GM13977 (cell line): Measurements from ENCODE around the gene NID1.

Experiments used
- DNase-seq: peaks from one replicate; pipeline ENCODE4 v3.0.0; 2012; ENCODE audit warnings: low spot score
- in situ Hi-C: fragments of 300-500 bp; cut with MboI; formaldehyde crosslinking; loops from one replicate; pipeline ENCODE4 v1.12.0; 2022; ENCODE audit warnings: low sequenced_read_pairs, low pct_unique_long_range_greater_than_20kb, mixed read lengths, inconsistent platforms; ENCODE audit not compliant: unreplicated experiment
- TF ChIP-seq, protein P1 (sequence below): IDR thresholded peaks from 2 replicates; pipeline ENCODE4 v1.5.1; 2012; ENCODE audit warnings: mild to moderate bottlenecking, control low read depth; ENCODE audit not compliant: insufficient read depth; ENCODE audit errors: extremely low read depth, missing control alignments

The NID1 gene

GRCh38 chr1:236111527-236112331 lies 46.8 kb upstream of the NID1 start:
- in situ Hi-C loops: loop anchor here (10.0 to 25.0 kb wide), 3 partner anchors 383 to 1276 kb away; no protein-coding TSS in a partner anchor
- TF ChIP-seq, protein P1, sequence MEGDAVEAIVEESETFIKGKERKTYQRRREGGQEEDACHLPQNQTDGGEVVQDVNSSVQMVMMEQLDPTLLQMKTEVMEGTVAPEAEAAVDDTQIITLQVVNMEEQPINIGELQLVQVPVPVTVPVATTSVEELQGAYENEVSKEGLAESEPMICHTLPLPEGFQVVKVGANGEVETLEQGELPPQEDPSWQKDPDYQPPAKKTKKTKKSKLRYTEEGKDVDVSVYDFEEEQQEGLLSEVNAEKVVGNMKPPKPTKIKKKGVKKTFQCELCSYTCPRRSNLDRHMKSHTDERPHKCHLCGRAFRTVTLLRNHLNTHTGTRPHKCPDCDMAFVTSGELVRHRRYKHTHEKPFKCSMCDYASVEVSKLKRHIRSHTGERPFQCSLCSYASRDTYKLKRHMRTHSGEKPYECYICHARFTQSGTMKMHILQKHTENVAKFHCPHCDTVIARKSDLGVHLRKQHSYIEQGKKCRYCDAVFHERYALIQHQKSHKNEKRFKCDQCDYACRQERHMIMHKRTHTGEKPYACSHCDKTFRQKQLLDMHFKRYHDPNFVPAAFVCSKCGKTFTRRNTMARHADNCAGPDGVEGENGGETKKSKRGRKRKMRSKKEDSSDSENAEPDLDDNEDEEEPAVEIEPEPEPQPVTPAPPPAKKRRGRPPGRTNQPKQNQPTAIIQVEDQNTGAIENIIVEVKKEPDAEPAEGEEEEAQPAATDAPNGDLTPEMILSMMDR: no peak
- DNase-seq: no peak

- TF ChIP-seq, protein P1: no peak
These were observed 45.2 kb upstream of the NID1 start for GRCh38 chr1:236110137-236110536.

DNA sequence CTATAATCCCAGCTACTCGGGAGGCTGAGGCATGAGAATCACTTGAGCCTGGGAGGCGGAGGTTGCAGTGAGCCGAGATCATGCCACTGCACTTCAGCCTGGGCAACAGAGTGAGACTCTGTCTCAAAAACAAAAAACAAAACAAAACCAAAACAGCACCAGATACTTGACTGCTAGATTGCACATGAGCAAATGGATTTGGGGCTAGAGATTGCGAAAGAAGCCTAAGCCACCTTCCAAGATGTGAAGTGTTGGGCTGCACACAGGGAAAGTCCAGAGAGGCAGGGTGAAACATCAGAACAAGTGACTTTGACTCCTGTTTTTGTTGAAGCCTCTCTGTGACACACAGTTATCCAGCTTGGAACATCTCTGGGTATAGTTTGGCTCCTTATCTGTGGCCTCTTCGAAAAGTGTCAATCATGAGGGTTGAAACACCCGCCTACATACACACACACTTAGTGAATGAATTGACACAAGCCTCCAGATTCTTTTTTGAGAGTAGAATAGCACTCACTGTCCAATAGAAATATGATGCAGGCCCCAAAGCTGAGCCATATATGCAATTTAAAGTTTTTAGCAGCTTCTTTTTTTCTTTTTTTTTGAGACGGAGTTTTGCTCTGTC lies 43.2 kb upstream of the NID1 start:
- DNase-seq: no peak
- in situ Hi-C loops: loop anchor here (25.0 kb wide), 2 partner anchors 754 to 1279 kb away; no protein-coding TSS in a partner anchor
- TF ChIP-seq, protein P1: no peak

More at GRCh38 chr1:236110137-236110536, 45.2 kb upstream of the NID1 start:
- in situ Hi-C loops: loop anchor here (10.0 to 25.0 kb wide), 3 partner anchors 385 to 1277 kb away; no protein-coding TSS in a partner anchor
- no peak for DNase-seq

- no peak for DNase-seq
- in situ Hi-C loops: loop anchor here (25.0 kb wide), 2 partner anchors 755 to 1280 kb away; no protein-coding TSS in a partner anchor
- TF ChIP-seq, protein P1: no peak
These were observed 42.4 kb upstream of the NID1 start for GRCh38 chr1:236107121-236107907.

DNA sequence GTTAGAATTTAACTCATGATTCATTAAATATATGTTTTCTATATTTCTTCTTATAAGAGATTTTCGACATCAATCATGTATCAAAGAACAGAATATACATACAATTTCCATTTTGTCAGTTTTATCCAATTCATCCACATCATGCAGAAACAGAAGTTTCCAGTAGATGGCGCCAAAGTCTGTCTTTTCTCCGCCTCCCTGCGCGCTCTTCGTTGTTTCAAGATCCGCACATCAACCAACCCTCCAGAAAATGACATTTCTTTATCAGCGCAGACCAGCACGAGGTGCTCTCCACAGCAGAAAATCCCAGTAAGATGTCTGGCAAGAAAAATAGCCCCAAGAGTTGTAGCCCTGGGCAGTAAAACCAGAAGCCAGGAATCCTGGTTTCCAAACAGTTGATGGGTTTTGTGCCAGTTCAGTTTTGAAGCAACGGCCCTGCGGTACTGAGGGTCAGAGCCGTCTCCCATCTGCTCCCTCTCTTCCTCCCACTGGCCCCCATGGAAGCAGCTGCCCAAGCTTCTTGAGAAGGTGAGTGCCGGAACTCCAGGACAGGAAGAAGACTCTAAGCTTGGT lies 38.8 kb upstream of the NID1 start:
- TF ChIP-seq, protein P1: peak; percentile 73
- in situ Hi-C loops: loop anchor here (25.0 kb wide), 2 partner anchors 759 to 1284 kb away; no protein-coding TSS in a partner anchor
- DNase-seq: peak; percentile 87

- in situ Hi-C loops: loop anchor here (25.0 kb wide), 2 partner anchors 759 to 1284 kb away; no protein-coding TSS in a partner anchor
- DNase-seq: no peak
- TF ChIP-seq, protein P1: no peak
These were observed 38.2 kb upstream of the NID1 start for GRCh38 chr1:236103059-236103458.
